GM12872 (cell line): ENCODE results near the gene PPP1R9A.

Experiments
- CTCF ChIP-seq: IDR thresholded peaks from 3 replicates; pipeline ENCODE4 v1.5.1; 2011; ENCODE audit warnings: low read depth, mild to moderate bottlenecking, low read length, moderate library complexity; ENCODE audit not compliant: insufficient read depth

Gene PPP1R9A

GRCh38 chr7:94909179-94909466, 1.7 kb downstream of the PPP1R9A start:
- no peak for TF ChIP-seq CTCF

DNA sequence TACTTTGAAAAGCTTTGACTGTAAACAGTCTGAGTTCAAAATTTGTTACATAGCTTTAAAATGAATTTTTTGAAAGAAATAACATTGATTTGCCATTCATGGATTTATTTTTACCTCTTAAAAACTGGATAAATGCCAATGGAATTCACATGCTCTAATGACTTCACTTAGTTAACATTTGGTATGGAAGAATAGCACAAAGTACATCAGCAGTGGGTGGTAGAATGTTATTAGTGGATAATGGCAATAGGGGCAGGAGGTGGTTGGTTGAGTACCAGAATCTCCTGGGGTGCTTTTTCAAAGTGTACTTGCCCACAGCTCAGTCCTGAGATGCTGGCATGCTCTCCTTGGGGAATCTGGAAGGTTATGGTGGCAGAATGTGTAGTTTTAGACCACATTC, 4.7 kb downstream of the PPP1R9A start:
- TF ChIP-seq CTCF, result no peak

GRCh38 chr7:94913391-94913790, 6.0 kb downstream of the PPP1R9A start:
- TF ChIP-seq CTCF, result no peak

DNA sequence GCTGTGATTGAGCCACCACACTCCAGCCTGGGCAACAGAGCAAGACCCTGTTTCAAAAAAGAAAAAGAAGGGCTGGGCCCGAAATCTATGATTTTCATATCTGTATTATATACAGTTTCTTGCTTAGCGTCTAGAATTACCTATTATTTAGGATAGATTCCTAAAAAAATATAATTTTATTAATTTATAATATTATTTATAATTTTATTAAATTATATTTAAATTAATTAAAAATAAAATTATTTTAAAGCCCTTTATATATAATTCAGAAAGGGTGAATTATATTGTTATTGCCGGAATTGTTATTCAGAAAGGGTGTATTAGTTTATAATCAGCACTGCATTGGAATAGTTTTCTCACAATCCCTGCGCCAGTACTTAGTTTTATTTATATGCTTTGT, 14.5 kb downstream of the PPP1R9A start:
- TF ChIP-seq CTCF, result no peak

DNA sequence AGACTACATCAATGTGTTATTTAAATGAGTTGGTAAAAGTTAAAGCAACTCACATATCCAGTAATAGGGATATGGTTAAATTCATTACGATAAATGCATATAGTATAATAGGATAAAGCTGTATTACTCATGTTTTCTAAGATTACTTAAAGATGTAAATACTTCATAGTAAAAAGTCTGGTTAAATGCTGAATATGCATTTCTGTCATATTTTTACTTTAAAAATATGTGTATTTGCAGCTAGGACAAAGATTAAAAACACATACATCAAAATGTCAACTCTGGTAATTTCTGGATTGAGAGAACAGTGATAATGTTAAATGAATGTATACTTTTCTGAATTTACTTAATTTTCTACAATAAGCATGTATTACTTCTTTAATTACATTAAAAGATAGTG, 15.1 kb downstream of the PPP1R9A start:
- no peak for TF ChIP-seq CTCF

- no peak for TF ChIP-seq CTCF
Measured at GRCh38 chr7:94923412-94923811, 16.0 kb downstream of the PPP1R9A start.

DNA sequence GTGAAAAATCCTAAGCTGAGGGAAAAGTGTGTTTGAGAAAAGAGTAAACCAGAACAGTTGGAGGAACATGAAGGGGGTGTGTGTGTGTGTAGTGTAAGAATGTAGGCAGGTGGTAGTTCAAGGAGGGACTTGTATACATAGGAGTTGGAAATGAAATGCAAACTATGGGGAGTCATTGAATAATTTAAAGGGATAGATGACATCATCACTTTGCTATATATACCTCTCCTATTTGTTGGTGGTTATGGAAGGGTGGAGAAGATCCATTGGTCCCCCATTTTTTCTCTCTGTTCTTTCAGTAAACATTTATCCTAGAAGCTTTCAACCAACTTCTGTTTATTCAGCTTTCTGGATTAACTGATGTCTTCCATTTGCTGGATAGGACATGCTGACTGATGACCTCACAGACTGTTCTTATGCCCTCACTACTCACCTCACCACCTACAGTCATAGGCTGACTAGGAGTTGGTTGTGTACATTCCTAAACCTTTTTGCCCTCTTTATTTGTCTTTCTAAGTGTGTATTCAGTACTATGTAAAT, 20.8 kb downstream of the PPP1R9A start:
- TF ChIP-seq CTCF, result no peak
